SK-N-SH (cell line): ENCODE measurements around the gene ABLIM1. TPM values are rescaled to one million over a fixed set of nuclear protein-coding genes. Genes with fewer than 3 reads are reported as not detected.

Experiments used
- CTCF ChIA-PET: fragments of 300-600, 350-600 bp; formaldehyde crosslinking; extraction: SDS; loops from one replicate; lab custom pipeline; 2021; lab: Yijun Ruan, JAX
- POLR2A ChIA-PET: fragments of 350-600 bp; sonication (Branson Sonifier 250); formaldehyde crosslinking; extraction: SDS; loops from one replicate; lab custom pipeline; 2020; ENCODE audit warnings: antibody characterized with exemption, inconsistent platforms; lab: Yijun Ruan, JAX
- DNase-seq: peaks from one replicate; pipeline ENCODE4 v3.0.0; 2012
- H2AFZ ChIP-seq: fragments of 200-600 bp; sonication (generic); 2 replicates; pipeline ENCODE4 v1.8.1; 2016; ENCODE audit warnings: antibody characterized with exemption, mild to moderate bottlenecking, low read depth
- H3F3A ChIP-seq: fragments of 200-600 bp; sonication (generic); replicated peaks from 2 replicates; pipeline ENCODE3; 2016; ENCODE audit warnings: antibody characterized with exemption, mild to moderate bottlenecking; ENCODE audit not compliant: insufficient read depth
- H3K27ac ChIP-seq, 2 experiments: fragments of 200-500 bp in 1 of 2; fragments of 200-600 bp in 1 of 2; sonication (Bioruptor generic) in 1 of 2; sonication (generic), shearing (Covaris generic) in 1 of 2; 2 replicates each; pipeline versions ENCODE4 v1.5.1 to v1.6.1; 2014 to 2016; ENCODE audit warnings: low read depth in 2 of 2, inconsistent platforms in 1 of 2, low read length in 1 of 2, mild to moderate bottlenecking in 1 of 2, mixed read lengths in 1 of 2
- H3K27me3 ChIP-seq: fragments of 200-600 bp; sonication (generic), shearing (Covaris generic); 2 replicates; pipeline ENCODE4 v1.6.1; 2016; ENCODE audit warnings: mixed run types; ENCODE audit not compliant: insufficient read depth
- H3K36me3 ChIP-seq, 2 experiments: fragments of 200-500 bp in 1 of 2; fragments of 200-600 bp in 1 of 2; sonication (Bioruptor generic) in 1 of 2; sonication (generic) in 1 of 2; replicated peaks in 1 of 2; 2 replicates each; pipeline versions ENCODE3 to v1.5.1; 2014 to 2016; ENCODE audit warnings: low read length in 1 of 2, mild to moderate bottlenecking in 1 of 2; ENCODE audit not compliant: insufficient read depth in 2 of 2, control insufficient read depth in 1 of 2
- H3K4me1 ChIP-seq, 2 experiments: fragments of 200-500 bp in 1 of 2; fragments of 200-600 bp in 1 of 2; sonication (Bioruptor generic) in 1 of 2; sonication (generic), shearing (Covaris generic) in 1 of 2; 2 replicates each; pipeline versions ENCODE4 v1.5.1 to v1.6.1; 2014 to 2016; ENCODE audit warnings: low read depth in 1 of 2, low read length in 1 of 2, mixed run types in 1 of 2; ENCODE audit not compliant: insufficient read depth in 2 of 2, control insufficient read depth in 1 of 2
- H3K4me2 ChIP-seq: fragments of 200-600 bp; sonication (generic), shearing (Covaris generic); 2 replicates; pipeline ENCODE4 v1.6.1; 2017; ENCODE audit warnings: mixed run types
- H3K4me3 ChIP-seq, 2 experiments: fragments of 200-500 bp in 1 of 2; fragments of 200-600 bp in 1 of 2; sonication (Bioruptor generic) in 1 of 2; sonication (generic), shearing (Covaris generic) in 1 of 2; 2 replicates each; pipeline versions ENCODE4 v1.5.1 to v1.8.1; 2014 to 2016; ENCODE audit warnings: low read depth in 2 of 2, inconsistent platforms in 1 of 2, low read length in 1 of 2, mild to moderate bottlenecking in 1 of 2, mixed read lengths in 1 of 2, moderate library complexity in 1 of 2
- H3K79me2 ChIP-seq: fragments of 200-600 bp; sonication (generic); 2 replicates; pipeline ENCODE4 v1.8.1; 2017; ENCODE audit warnings: mild to moderate bottlenecking; ENCODE audit not compliant: insufficient read depth
- H3K9ac ChIP-seq: fragments of 200-600 bp; sonication (generic); 2 replicates; pipeline ENCODE4 v1.6.1; 2017; ENCODE audit warnings: mixed run types
- H3K9me2 ChIP-seq: fragments of 200-600 bp; sonication (generic); 2 replicates; pipeline ENCODE4 v1.6.1; 2017; ENCODE audit warnings: mixed run types
- H3K9me3 ChIP-seq: fragments of 200-600 bp; sonication (generic); 2 replicates; pipeline ENCODE4 v1.6.1; 2017; ENCODE audit warnings: mixed run types, mild to moderate bottlenecking, moderate library complexity
- H4K20me1 ChIP-seq: fragments of 200-600 bp; sonication (generic); 2 replicates; pipeline ENCODE4 v1.6.1; 2017; ENCODE audit warnings: mild to moderate bottlenecking, mixed run types; ENCODE audit not compliant: insufficient read depth
- CTCF ChIP-seq: fragments of 200-600 bp; sonication (generic); IDR thresholded peaks from 2 replicates; pipeline ENCODE4 v1.6.1; 2017; ENCODE audit warnings: antibody characterized with exemption, mild to moderate bottlenecking, moderate library complexity
- ELF1 ChIP-seq: IDR thresholded peaks from 2 replicates; pipeline ENCODE4 v1.4.0; 2012
- EZH2phosphoT487 ChIP-seq: fragments of 200-600 bp; sonication (generic); IDR thresholded peaks from 2 replicates; pipeline ENCODE4 v1.6.1; 2017; ENCODE audit warnings: low read depth, mixed run types, mild to moderate bottlenecking, antibody characterized with exemption, moderate library complexity, borderline replicate concordance
- FOSL2 ChIP-seq: IDR thresholded peaks from 2 replicates; pipeline ENCODE4 v1.4.0; 2012; ENCODE audit warnings: low read depth, mild to moderate bottlenecking, moderate library complexity, borderline replicate concordance
- FOXJ3 ChIP-seq: sonication (generic); formaldehyde crosslinking; IDR thresholded peaks from 2 replicates; pipeline ENCODE4 v1.5.1; 2020; ENCODE audit warnings: mild to moderate bottlenecking, missing genetic modification reagents
- GABPA ChIP-seq: IDR thresholded peaks from 2 replicates; pipeline ENCODE4 v1.4.0; 2012; ENCODE audit warnings: low read depth, mild to moderate bottlenecking
- RCOR1 ChIP-seq: fragments of 150-350 bp; IDR thresholded peaks from 2 replicates; pipeline ENCODE4 v1.6.1; 2017; ENCODE audit warnings: antibody characterized with exemption, low read length
- REST ChIP-seq: IDR thresholded peaks from 2 replicates; pipeline ENCODE4 v1.6.1; 2012; ENCODE audit warnings: mild to moderate bottlenecking, low read depth, low read length, moderate library complexity
- RFX5 ChIP-seq: IDR thresholded peaks from 2 replicates; pipeline ENCODE4 v1.6.1; 2012; ENCODE audit warnings: mild to moderate bottlenecking, improper control_type of control experiment, low read length
- SIN3A ChIP-seq: IDR thresholded peaks from 2 replicates; pipeline ENCODE4 v1.6.1; 2012; ENCODE audit warnings: low read depth, mild to moderate bottlenecking, low read length, moderate library complexity, borderline replicate concordance
- SMC3 ChIP-seq: IDR thresholded peaks from 2 replicates; pipeline ENCODE4 v1.6.1; 2012; ENCODE audit warnings: low read depth, low read length, improper control_type of control experiment
- TCF12 ChIP-seq: IDR thresholded peaks from 2 replicates; pipeline ENCODE4 v1.4.0; 2012
- TEAD4 ChIP-seq: IDR thresholded peaks from 2 replicates; pipeline ENCODE4 v1.4.0; 2012; ENCODE audit warnings: mild to moderate bottlenecking, borderline replicate concordance; ENCODE audit not compliant: insufficient read depth
- USF1 ChIP-seq: IDR thresholded peaks from 2 replicates; pipeline ENCODE4 v1.4.0; 2012; ENCODE audit warnings: low read depth, borderline replicate concordance
- YY1 ChIP-seq: IDR thresholded peaks from 2 replicates; pipeline ENCODE4 v1.4.0; 2012; ENCODE audit warnings: low read depth, mild to moderate bottlenecking
- WGBS: methylation state at CpG from one replicate; pipeline ENCODE4 v1.1.6; 2017; ENCODE audit warnings: low lambda C conversion rate; 5-methylcytosine and 5-hydroxymethylcytosine counted together
- polyA plus RNA-seq, 3 experiments: library from polyadenylated mRNA; depleted of rRNA; stranded (reverse); fragments of >200 nt; gene quantifications; 2 replicates each; pipeline ENCODE4 v1.2.3, GENCODE V29; 2012
- TF ChIP-seq, protein P1 (sequence below): fragments of 150-350 bp; IDR thresholded peaks from 2 replicates; pipeline ENCODE4 v1.6.1; 2017; ENCODE audit warnings: antibody characterized with exemption, low read length, low read depth, borderline replicate concordance

The ABLIM1 gene
- polyA plus RNA-seq, 1 of the 3 experiments (the other 2 are of a cell fraction) = 16.1 TPM

- no peaks in the 10 kb centered on the region for H3K79me2 ChIP-seq
- no peaks in the 10 kb centered on the region; a peak in 1 of 4 replicates for H3K4me1 ChIP-seq
- H3K27me3 ChIP-seq = no peaks in the 10 kb centered on the region
- no peaks in the 10 kb centered on the region for H4K20me1 ChIP-seq
- H3K9me2 ChIP-seq = no peaks in the 10 kb centered on the region
- no peak overlapping the region for H3K27ac ChIP-seq
- 85% methylated on average over 5 of the region's 5 CpGs for WGBS
- peaks cover 0 to 5% of the 10 kb centered on the region in 2 experiments for H3K36me3 ChIP-seq
- peaks cover 3% of the 10 kb centered on the region for H3F3A ChIP-seq
- POLR2A ChIA-PET = no interaction called here
- H3K4me3 ChIP-seq = no peak overlapping the region
- CTCF ChIA-PET = interaction anchor here (0.8 to 2.6 kb wide), 4 partner anchors 10 to 88 kb away, joined by 3 to 8 read pairs (median 4); no protein-coding TSS in a partner anchor
- no peak for DNase-seq
- no peaks in the 10 kb centered on the region for H3K9me3 ChIP-seq
- no peak overlapping the region for H3K9ac ChIP-seq
- TF ChIP-seq RFX5 (no peak), CTCF (no peak), SIN3A (no peak), USF1 (no peak), YY1 (no peak), FOSL2 (no peak), FOXJ3 (no peak), REST (no peak), TEAD4 (no peak), GABPA (no peak), ELF1 (no peak), RCOR1 (no peak), TCF12 (no peak), SMC3 (no peak), EZH2phosphoT487 (no peak)
- TF ChIP-seq, protein P1, sequence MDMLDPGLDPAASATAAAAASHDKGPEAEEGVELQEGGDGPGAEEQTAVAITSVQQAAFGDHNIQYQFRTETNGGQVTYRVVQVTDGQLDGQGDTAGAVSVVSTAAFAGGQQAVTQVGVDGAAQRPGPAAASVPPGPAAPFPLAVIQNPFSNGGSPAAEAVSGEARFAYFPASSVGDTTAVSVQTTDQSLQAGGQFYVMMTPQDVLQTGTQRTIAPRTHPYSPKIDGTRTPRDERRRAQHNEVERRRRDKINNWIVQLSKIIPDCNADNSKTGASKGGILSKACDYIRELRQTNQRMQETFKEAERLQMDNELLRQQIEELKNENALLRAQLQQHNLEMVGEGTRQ = no peak
- H3K4me2 ChIP-seq = no peak overlapping the region
- no peak overlapping the region for H2AFZ ChIP-seq
Measured at GRCh38 chr10:114560144-114560543, 97.9 kb downstream of the ABLIM1 start.
